HT-29 (cell line): ENCODE results near the gene B4GALT6. TPM values are rescaled to one million over a fixed set of nuclear protein-coding genes. Genes with fewer than 3 reads are reported as not detected.

Experiments
- DNase-seq: peaks from one replicate; pipeline ENCODE4 v3.0.0-alpha.2; 2015; ENCODE audit warnings: low spot score
- total RNA-seq: library from RNA; depleted of rRNA; stranded (reverse); fragments of >200 nt; shearing (Covaris generic); gene quantifications from 2 replicates; pipeline ENCODE4 v1.2.3, GENCODE V29; 2014

Gene B4GALT6
- total RNA-seq, 1 experiment from 2014 or later = 2.3 TPM

GRCh38 chr18:31660763-31661162 lies 23.6 kb downstream of the B4GALT6 start:
- no peak for DNase-seq

- no peak for DNase-seq
These were observed 24.7 kb downstream of the B4GALT6 start for GRCh38 chr18:31659576-31660177.

- DNase-seq = no peak
These were observed 25.5 kb downstream of the B4GALT6 start for GRCh38 chr18:31658670-31659575.

- no peak for DNase-seq
These were observed 26.3 kb downstream of the B4GALT6 start for GRCh38 chr18:31657823-31658669.

DNA sequence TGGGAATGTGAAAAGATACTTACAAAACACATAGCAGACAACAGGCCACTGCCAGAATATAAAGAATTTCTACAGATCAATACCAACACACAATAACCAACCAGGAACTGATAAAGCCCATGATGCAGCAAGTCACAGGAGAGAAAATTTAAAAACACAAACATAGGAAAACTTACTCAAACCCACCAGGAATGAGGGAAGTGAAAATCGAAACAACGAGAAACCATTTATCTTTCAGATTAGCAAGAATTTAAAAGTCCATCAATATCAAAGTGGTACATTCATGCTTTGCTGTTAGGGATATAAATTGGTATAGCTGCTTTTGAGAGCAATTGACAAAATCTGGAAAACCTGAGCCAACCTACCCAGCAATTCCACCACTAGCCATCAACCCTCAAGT lies 27.6 kb downstream of the B4GALT6 start:
- no peak for DNase-seq

GRCh38 chr18:31655354-31655753 lies 29.0 kb downstream of the B4GALT6 start:
- DNase-seq = no peak

DNA sequence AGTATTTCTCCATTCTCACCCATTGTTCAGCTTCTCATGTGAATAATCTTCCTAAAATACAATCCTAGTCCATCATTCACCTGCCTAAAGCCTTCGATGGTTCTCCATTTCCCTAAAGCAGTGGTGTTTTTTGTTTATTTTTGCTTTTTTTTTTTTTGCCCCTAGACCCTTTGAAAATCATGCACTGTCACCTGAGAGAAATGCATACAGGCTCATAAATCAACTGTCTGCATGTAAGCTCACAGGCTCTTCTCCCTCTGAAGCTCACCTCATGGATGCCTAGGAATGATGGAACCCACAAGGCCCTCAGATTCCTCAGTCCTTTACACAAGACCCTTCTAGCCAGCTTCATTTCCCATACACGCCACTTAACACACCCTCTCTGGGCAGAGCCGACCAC lies 31.5 kb downstream of the B4GALT6 start:
- DNase-seq = no peak

- no peak for DNase-seq
These were observed 32.0 kb downstream of the B4GALT6 start for GRCh38 chr18:31652357-31652756.

GRCh38 chr18:31651369-31651768 lies 33.0 kb downstream of the B4GALT6 start:
- DNase-seq = no peak

GRCh38 chr18:31649978-31650719 lies 34.2 kb downstream of the B4GALT6 start:
- no peak for DNase-seq

DNA sequence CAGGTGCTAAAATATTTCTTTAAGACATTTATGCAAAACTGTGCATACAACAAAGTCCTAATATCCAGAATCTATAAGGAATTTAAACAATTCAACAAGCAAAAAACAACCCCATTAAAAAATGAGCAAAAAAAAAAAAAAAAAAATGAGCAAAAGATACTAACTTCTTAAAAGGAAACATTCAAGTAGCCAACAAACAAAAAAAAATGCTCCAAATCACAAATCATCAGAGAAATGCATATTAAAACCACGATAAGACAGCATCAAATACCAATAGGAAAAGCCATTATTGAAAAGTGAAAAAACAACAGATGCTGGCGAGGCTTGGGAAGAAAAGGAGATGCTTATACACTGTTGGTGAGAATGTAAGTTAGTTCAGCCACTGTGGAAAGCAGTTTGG lies 34.9 kb downstream of the B4GALT6 start:
- no peak for DNase-seq

- peak; percentile 19 for DNase-seq
These were observed 35.4 kb downstream of the B4GALT6 start for GRCh38 chr18:31648966-31649429.

DNA sequence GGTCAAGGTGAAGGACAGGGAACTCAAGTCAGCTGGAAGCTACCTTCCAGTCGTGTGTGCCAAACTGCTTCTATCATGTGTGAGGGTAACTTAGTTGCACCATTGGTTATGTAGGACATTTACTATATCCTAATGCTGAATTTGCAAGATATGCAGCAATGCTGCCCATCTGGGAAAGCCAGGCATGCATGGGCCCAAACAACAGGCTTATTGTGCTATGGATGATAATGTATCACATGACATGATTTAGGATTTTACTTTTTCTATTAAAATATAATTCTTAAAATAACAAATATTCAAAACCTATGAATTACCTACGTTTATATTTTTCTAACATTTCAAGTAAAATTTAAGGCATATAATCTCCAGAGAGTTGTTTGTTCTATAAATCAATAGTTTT lies 35.9 kb downstream of the B4GALT6 start:
- DNase-seq = no peak

GRCh38 chr18:31647127-31647753 lies 37.1 kb downstream of the B4GALT6 start:
- DNase-seq = no peak

DNA sequence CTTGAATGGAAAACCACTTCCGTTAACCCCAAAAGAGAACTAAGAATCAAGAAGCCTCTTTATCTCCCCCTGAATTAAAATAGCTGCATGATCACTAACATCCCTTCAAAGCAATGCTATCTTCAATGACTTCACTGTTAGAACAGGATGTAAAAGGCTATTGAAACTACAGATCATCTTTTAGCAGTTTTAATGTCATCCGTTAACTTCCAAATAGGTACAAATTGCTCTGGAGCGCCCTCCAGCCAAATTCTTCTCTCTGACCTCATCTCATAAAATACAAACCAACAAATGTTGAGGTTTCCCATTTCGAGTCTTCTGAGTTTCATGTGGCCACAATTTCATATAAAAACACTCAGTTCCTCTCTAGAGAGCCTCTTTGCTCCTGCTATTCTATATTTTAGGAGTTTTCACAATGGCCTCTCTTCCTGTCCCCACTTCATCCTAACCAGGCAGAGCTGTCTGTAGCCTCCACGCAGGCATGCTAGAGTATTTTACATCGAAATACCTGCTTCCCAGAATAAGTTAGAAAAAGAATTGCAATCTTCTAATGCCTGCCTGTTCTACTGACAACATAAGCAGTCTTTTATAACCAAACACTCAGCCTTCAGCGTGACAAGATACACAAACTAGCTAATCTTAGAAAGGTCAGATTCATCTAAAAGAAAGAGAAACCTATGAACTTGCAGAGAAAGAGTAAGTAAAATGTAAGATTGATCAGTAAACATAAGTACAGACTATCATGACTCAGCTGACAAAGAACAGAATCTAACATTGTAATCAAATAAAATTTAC lies 37.9 kb downstream of the B4GALT6 start:
- no peak for DNase-seq

DNA sequence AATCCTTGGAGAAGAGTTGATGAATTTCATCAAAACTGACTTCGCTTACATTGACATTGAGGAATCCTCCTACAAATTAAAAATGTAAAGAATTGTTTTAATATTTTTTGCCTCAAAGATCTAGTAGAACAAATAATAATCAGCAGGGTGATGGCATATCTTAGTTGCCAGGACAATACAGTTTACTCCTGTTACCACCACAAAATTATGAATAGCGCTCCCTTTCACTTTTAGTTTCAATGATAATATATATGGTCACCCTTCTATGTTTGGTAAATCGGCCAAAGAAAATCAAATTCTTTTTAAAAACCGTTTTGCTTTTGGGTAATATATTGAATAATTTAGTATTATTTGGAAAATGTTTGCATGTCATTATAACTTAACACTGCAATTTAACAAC lies 39.0 kb downstream of the B4GALT6 start:
- DNase-seq = no peak

- no peak for DNase-seq
These were observed 41.4 kb downstream of the B4GALT6 start for GRCh38 chr18:31643003-31643402.

- DNase-seq = no peak
These were observed 46.9 kb downstream of the B4GALT6 start for GRCh38 chr18:31637445-31637844.

DNA sequence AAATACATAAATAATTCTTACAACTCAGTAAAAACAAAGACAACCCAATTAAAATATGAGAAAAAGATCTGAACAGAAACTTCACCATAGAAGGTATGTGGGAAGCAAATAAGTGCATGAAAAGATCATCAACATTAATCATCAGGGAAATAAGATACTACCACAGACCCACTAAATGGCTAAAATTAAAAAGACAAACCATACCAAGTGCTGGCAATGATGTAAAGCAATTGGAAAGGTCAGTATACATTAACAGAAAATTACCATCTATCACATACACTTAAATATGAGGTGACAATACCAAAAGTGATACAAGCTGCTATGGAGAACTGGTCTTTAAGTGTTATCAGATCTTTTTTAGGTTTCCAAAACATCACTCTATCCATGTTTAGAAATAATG lies 48.0 kb downstream of the B4GALT6 start:
- no peak for DNase-seq

GRCh38 chr18:31634331-31634713 lies 50.1 kb downstream of the B4GALT6 start:
- no peak for DNase-seq
